HepG2 (cell line): ENCODE measurements around the gene C16orf95. TPM values are rescaled to one million over a fixed set of nuclear protein-coding genes. Genes with fewer than 3 reads are reported as not detected.

ENCODE experiments used
- ATAC-seq: fragments of 200-7000 bp; cut with Tn5 transposase; 3 replicates; pipeline ENCODE4 v1.9.1; 2020; ENCODE audit warnings: mild to moderate bottlenecking, moderate library complexity
- BruUV-seq: library from RNA; stranded (reverse); fragments of 400-500 nt; replicated peaks from 2 replicates; lab custom pipeline; 2021; lab: Mats Ljungman, UMichigan
- CTCF ChIA-PET: fragments of 300-600 bp; formaldehyde crosslinking; extraction: SDS; loops from one replicate; lab custom pipeline; 2021; ENCODE audit warnings: low total read pairs, inconsistent platforms, low intra/inter-chr PET ratio; lab: Yijun Ruan, JAX
- POLR2A ChIA-PET: fragments of 350-600 bp; sonication (Branson Sonifier 250); formaldehyde crosslinking; loops from one replicate; lab custom pipeline; 2020; ENCODE audit warnings: antibody characterized with exemption, inconsistent platforms; lab: Yijun Ruan, JAX
- DNase-seq: peaks from one replicate; pipeline ENCODE4 v3.0.0-alpha.2; 2015; ENCODE audit warnings: low spot score
- FAIRE-seq: peaks from 3 replicates; lab custom pipeline; 2011; peaks lifted over from hg19 to GRCh38; lab: Jason Lieb, UNC
- H2AFZ ChIP-seq: one replicate; pipeline ENCODE4 v1.6.1; 2011; ENCODE audit warnings: low read length, inconsistent platforms
- H3K27ac ChIP-seq: fragments of 300-600 bp; 3 replicates; pipeline ENCODE4 v1.8.0; 2011; ENCODE audit warnings: mixed run types, mild to moderate bottlenecking, mixed read lengths, low read length, inconsistent platforms; ENCODE audit not compliant: insufficient read depth; ENCODE audit errors: extremely low read length
- H3K27me3 ChIP-seq, 2 experiments: fragments of 200-600 bp in 1 of 2; 2 replicates in 1 of 2; 3 replicates in 1 of 2; pipeline versions ENCODE4 v1.6.0 to v1.8.0; 2011; ENCODE audit warnings: low read length in 2 of 2, mild to moderate bottlenecking in 2 of 2, moderate library complexity in 2 of 2, inconsistent platforms in 1 of 2; ENCODE audit not compliant: insufficient read depth in 2 of 2, control insufficient read depth in 1 of 2
- H3K36me3 ChIP-seq, 2 experiments: fragments of 200-600 bp in 1 of 2; replicated peaks in 1 of 2; 2 replicates in 1 of 2; 3 replicates in 1 of 2; pipeline versions ENCODE4 v1.5.1 to v1.8.0; 2011; ENCODE audit warnings: low read length in 2 of 2, inconsistent platforms in 1 of 2; ENCODE audit not compliant: insufficient read depth in 2 of 2, control insufficient read depth in 1 of 2
- H3K4me1 ChIP-seq: 2 replicates; pipeline ENCODE4 v1.5.1; 2012; ENCODE audit warnings: low read length, inconsistent platforms; ENCODE audit not compliant: insufficient read depth
- H3K4me2 ChIP-seq: 2 replicates; pipeline ENCODE4 v1.6.0; 2011; ENCODE audit warnings: low read depth, low read length, inconsistent platforms
- H3K4me3 ChIP-seq, 3 experiments: fragments of 200-600 bp in 1 of 3; sonication (generic), shearing (Covaris generic) in 1 of 3; replicated peaks in 1 of 3; 2 replicates each; pipeline ENCODE4 v1.5.1; 2011 to 2016; ENCODE audit warnings: low read length in 3 of 3, inconsistent platforms in 2 of 3, low read depth in 2 of 3, mild to moderate bottlenecking in 2 of 3, control low read depth in 1 of 3, mixed read lengths in 1 of 3; ENCODE audit not compliant: insufficient read depth in 1 of 3
- H3K79me2 ChIP-seq: one replicate; pipeline ENCODE4 v1.6.1; 2011; ENCODE audit warnings: low read length, inconsistent platforms; ENCODE audit not compliant: insufficient read depth
- H3K9ac ChIP-seq: 2 replicates; pipeline ENCODE4 v1.6.0; 2011; ENCODE audit warnings: mild to moderate bottlenecking, low read depth, low read length, inconsistent platforms; ENCODE audit not compliant: insufficient read depth
- H3K9me3 ChIP-seq: 2 replicates; pipeline ENCODE4 v1.5.1; 2012; ENCODE audit warnings: mild to moderate bottlenecking, low read length
- H4K20me1 ChIP-seq: 2 replicates; pipeline ENCODE4 v1.6.0; 2011; ENCODE audit warnings: inconsistent platforms, mild to moderate bottlenecking, low read length, moderate library complexity; ENCODE audit not compliant: insufficient read depth
- CHD4 ChIP-seq: fragments of 200-600 bp; sonication (generic); IDR thresholded peaks from 2 replicates; pipeline ENCODE4 v1.7.0; 2017; ENCODE audit warnings: mild to moderate bottlenecking, low read length, borderline replicate concordance
- FOXP1 ChIP-seq, 2 experiments: fragments of 450-650 bp in 1 of 2; IDR thresholded peaks; 2 replicates each; pipeline ENCODE4 v1.6.1; 2017 to 2018; ENCODE audit warnings: antibody characterized with exemption in 1 of 2
- POLR2AphosphoS5 ChIP-seq: IDR thresholded peaks from 2 replicates; pipeline ENCODE4 v1.6.1; 2012; ENCODE audit warnings: low read depth, low read length
- RARG ChIP-seq: sonication (generic); formaldehyde crosslinking; IDR thresholded peaks from 2 replicates; pipeline ENCODE4 v1.4.0; 2020; ENCODE audit warnings: low read depth, mild to moderate bottlenecking, missing genetic modification reagents
- RBM39 ChIP-seq: fragments of 200-400 bp; formaldehyde crosslinking; IDR thresholded peaks from one replicate; pipeline ENCODE4 v1.6.1; 2018; ENCODE audit warnings: antibody characterized with exemption, mild to moderate bottlenecking, low read depth, low read length; ENCODE audit not compliant: poor library complexity, severe bottlenecking
- TEAD2 ChIP-seq: sonication (generic); formaldehyde crosslinking; IDR thresholded peaks from 2 replicates; pipeline ENCODE4 v1.9.0; 2021; ENCODE audit warnings: missing genetic modification reagents
- ZNF331 ChIP-seq: sonication (generic); formaldehyde crosslinking; IDR thresholded peaks from 2 replicates; pipeline ENCODE4 v1.4.0; 2020; ENCODE audit warnings: missing genetic modification reagents
- ZNF432 ChIP-seq: sonication (generic); formaldehyde crosslinking; IDR thresholded peaks from 2 replicates; pipeline ENCODE4 v1.5.0; 2020; ENCODE audit warnings: missing genetic modification reagents, mild to moderate bottlenecking, borderline replicate concordance
- ZNF724P ChIP-seq: sonication (generic); formaldehyde crosslinking; IDR thresholded peaks from 2 replicates; pipeline ENCODE4 v1.8.0; 2022; ENCODE audit warnings: missing genetic modification reagents, borderline replicate concordance
- WGBS: methylation state at CpG from one replicate; pipeline ENCODE4 v1.1.6; 2017; ENCODE audit warnings: low lambda C conversion rate; 5-methylcytosine and 5-hydroxymethylcytosine counted together
- in situ Hi-C: cut with HindIII; loops from 2 replicates; pipeline ENCODE4 v1.10.0; 2017; ENCODE audit warnings: low pct_unique_long_range_greater_than_20kb; ENCODE audit not compliant: extremely low pct_ligation_motif_present
- intact Hi-C: fragments of 100-400 bp; cut with micrococcal nuclease; formaldehyde crosslinking; loops from one replicate; pipeline ENCODE4 v1.10.0; 2022; ENCODE audit not compliant: unreplicated experiment
- polyA plus RNA-seq, 8 experiments: library from polyadenylated mRNA; depleted of rRNA in 3 of 8; stranded (reverse) in 7 of 8; unstranded in 1 of 8; fragments of >200 nt; fragmentation: Illumina TruSeq in 4 of 8; extraction: Trizol in 4 of 8; gene quantifications; 2 replicates each; pipeline versions ENCODE4 v1.2.1 to v1.2.3, GENCODE V29; 2011 to 2016; ENCODE audit warnings: low read depth in 4 of 8, missing spikeins in 1 of 8, mixed read lengths in 1 of 8; ENCODE audit not compliant: insufficient read depth in 1 of 8
- total RNA-seq, 5 experiments: library from RNA; depleted of rRNA; stranded (reverse); fragments of >200 nt; fragmentation: Illumina TruSeq; extraction: Trizol; gene quantifications; 2 replicates each; pipeline ENCODE4 v1.2.3, GENCODE V29; 2016; ENCODE audit warnings: low read depth in 1 of 5
- TF ChIP-seq, protein P1 (sequence below): sonication (generic); formaldehyde crosslinking; IDR thresholded peaks from 2 replicates; pipeline ENCODE4 v1.8.0; 2022; ENCODE audit warnings: mild to moderate bottlenecking, missing genetic modification reagents, moderate library complexity
- TF ChIP-seq, protein P2 (sequence below): IDR thresholded peaks from 2 replicates; pipeline ENCODE4 v1.6.1; 2016; ENCODE audit warnings: missing compliant biosample characterization, missing genetic modification reagents, borderline replicate concordance
- TF ChIP-seq, protein P3 (sequence below): sonication (generic); formaldehyde crosslinking; IDR thresholded peaks from 2 replicates; pipeline ENCODE4 v1.4.0; 2020; ENCODE audit warnings: missing genetic modification reagents, borderline replicate concordance

C16orf95 gene
- total and polyA plus RNA-seq, 2 of the 13 experiments (the other 11 are each of a cell fraction or from before 2014, with no cell fraction given) = 2.8 to 8.6 TPM

DNA sequence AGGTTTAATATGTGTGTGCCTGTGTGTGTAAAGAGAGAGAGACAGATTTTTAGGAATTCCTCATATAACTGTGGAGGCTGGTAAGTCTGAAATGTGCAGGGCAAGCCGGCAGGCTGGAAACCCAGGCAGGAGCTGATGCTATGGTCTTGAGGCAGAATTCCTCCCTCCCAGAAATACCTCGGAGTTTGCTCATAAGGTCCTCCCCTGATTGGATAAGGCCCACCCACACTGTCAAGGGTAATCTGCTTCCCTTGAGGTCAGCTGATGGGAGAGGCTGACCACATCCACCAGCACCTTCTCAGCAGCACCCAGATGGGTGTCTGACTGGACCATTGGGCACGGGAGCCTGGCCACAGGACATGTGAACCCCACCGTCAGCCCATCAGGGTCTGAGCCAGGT is 42.4 kb downstream of the C16orf95 start:
- intact Hi-C loops (no loop called here), in situ Hi-C loops (loop anchor here (5.0 to 10.0 kb wide), 2 partner anchors 72 to 710 kb away; partner anchors contain the start of gene FOXC2)
- Histone ChIP-seq H3K4me2 (no peak overlapping the region), H2AFZ (no peak overlapping the region), H3K4me3 (no peak overlapping the region), H3K9ac (no peak overlapping the region), H3K27me3 (no peaks in the 10 kb centered on the region), H3K79me2 (no peaks in the 10 kb centered on the region), H3K27ac (no peak overlapping the region), H3K36me3 (no peaks in the 10 kb centered on the region), H3K9me3 (no peaks in the 10 kb centered on the region), H4K20me1 (no peaks in the 10 kb centered on the region), H3K4me1 (no peaks in the 10 kb centered on the region)
- CTCF ChIA-PET = interaction anchor here (2.1 kb wide), 1 partner anchor 72 kb away, joined by 5 read pairs; no protein-coding TSS in a partner anchor
- ATAC-seq (no peak), FAIRE-seq (no peak), DNase-seq (no peak)
- no TSS peak for BruUV-seq
- no peak for TF ChIP-seq ZNF331 (CRISPR knock-in tag)
- TF ChIP-seq, protein P1, sequence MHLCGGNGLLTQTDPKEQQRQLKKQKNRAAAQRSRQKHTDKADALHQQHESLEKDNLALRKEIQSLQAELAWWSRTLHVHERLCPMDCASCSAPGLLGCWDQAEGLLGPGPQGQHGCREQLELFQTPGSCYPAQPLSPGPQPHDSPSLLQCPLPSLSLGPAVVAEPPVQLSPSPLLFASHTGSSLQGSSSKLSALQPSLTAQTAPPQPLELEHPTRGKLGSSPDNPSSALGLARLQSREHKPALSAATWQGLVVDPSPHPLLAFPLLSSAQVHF (CRISPR knock-in tag) = no peak
- no peak for TF ChIP-seq ZNF432 (CRISPR knock-in tag)
- no peak for TF ChIP-seq RBM39
- no peak for TF ChIP-seq POLR2AphosphoS5
- TF ChIP-seq RARG (CRISPR knock-in tag) = no peak
- TF ChIP-seq FOXP1 (IDR thresholded peaks at IDR 0.05) = no peak
- no peak for TF ChIP-seq FOXP1 (CRISPR knock-in tag; IDR thresholded peaks at IDR 0.05)
- 68% methylated on average over 4 of the region's 4 CpGs for WGBS
- POLR2A ChIA-PET = no interaction called here

GRCh38 chr16:87273471-87274030 is 43.6 kb downstream of the C16orf95 start:
- H3K27me3 ChIP-seq = no peaks in the 10 kb centered on the region
- intact Hi-C loops = no loop called here
- POLR2A ChIA-PET = no interaction called here
- no peaks in the 10 kb centered on the region for H4K20me1 ChIP-seq
- H3K9me3 ChIP-seq = no peaks in the 10 kb centered on the region
- BruUV-seq = no TSS peak
- no peaks in the 10 kb centered on the region for H3K79me2 ChIP-seq
- no peak overlapping the region for H3K27ac ChIP-seq
- CTCF ChIA-PET = no interaction called here
- no peak for ATAC-seq
- no peaks in the 10 kb centered on the region for H3K36me3 ChIP-seq
- H2AFZ ChIP-seq = no peak overlapping the region
- H3K4me1 ChIP-seq = no peaks in the 10 kb centered on the region
- in situ Hi-C loops = loop anchor here (10.0 kb wide), 1 partner anchor 709 kb away; the partner anchor contains the start of gene FOXC2
- FAIRE-seq = no peak
- no peak overlapping the region for H3K4me3 ChIP-seq
- TF ChIP-seq, protein P2, sequence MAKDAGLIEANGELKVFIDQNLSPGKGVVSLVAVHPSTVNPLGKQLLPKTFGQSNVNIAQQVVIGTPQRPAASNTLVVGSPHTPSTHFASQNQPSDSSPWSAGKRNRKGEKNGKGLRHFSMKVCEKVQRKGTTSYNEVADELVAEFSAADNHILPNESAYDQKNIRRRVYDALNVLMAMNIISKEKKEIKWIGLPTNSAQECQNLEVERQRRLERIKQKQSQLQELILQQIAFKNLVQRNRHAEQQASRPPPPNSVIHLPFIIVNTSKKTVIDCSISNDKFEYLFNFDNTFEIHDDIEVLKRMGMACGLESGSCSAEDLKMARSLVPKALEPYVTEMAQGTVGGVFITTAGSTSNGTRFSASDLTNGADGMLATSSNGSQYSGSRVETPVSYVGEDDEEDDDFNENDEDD (CRISPR knock-in tag) = no peak
- TF ChIP-seq, protein P3, sequence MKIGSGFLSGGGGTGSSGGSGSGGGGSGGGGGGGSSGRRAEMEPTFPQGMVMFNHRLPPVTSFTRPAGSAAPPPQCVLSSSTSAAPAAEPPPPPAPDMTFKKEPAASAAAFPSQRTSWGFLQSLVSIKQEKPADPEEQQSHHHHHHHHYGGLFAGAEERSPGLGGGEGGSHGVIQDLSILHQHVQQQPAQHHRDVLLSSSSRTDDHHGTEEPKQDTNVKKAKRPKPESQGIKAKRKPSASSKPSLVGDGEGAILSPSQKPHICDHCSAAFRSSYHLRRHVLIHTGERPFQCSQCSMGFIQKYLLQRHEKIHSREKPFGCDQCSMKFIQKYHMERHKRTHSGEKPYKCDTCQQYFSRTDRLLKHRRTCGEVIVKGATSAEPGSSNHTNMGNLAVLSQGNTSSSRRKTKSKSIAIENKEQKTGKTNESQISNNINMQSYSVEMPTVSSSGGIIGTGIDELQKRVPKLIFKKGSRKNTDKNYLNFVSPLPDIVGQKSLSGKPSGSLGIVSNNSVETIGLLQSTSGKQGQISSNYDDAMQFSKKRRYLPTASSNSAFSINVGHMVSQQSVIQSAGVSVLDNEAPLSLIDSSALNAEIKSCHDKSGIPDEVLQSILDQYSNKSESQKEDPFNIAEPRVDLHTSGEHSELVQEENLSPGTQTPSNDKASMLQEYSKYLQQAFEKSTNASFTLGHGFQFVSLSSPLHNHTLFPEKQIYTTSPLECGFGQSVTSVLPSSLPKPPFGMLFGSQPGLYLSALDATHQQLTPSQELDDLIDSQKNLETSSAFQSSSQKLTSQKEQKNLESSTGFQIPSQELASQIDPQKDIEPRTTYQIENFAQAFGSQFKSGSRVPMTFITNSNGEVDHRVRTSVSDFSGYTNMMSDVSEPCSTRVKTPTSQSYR (CRISPR knock-in tag) = no peak
- no peak for TF ChIP-seq CHD4
- TF ChIP-seq ZNF724P (CRISPR knock-in tag) = no peak
- TF ChIP-seq TEAD2 (CRISPR knock-in tag) = no peak
- TF ChIP-seq, all 625 proteins: peak for 0
- Histone ChIP-seq H3K4me2 (no peak overlapping the region), H3K9ac (no peak overlapping the region)
- 95% methylated on average over 10 of the region's 10 CpGs for WGBS
- DNase-seq = no peak
